ENCODE data around the gene VWDE. TPM values are rescaled to one million over a fixed set of nuclear protein-coding genes. Genes with fewer than 3 reads are reported as not detected.

VWDE gene
- total and polyA plus RNA-seq, 2 of the 13 experiments (the other 11 are each of a cell fraction or from before 2014, with no cell fraction given): 0.12 to 0.27 TPM

DNA sequence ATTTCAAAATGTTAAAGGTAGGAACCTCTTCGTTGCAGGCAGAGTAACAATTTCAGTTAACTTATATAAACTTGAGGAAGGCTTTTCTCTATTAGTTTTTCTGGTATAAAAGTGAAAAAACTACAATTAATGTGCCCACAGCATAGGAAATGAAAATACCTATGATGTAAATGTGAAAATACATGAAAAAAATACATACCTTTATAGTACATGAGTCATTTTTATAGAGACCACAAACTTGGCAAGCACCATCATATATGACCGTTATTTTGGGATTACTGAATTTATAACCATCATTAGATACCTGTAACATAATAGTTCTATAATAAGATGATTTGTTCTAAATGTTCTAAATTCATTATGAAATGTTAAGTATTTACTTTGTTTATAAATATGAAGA, 42.7 kb downstream of the VWDE start (continued):
- TF ChIP-seq, protein P1, sequence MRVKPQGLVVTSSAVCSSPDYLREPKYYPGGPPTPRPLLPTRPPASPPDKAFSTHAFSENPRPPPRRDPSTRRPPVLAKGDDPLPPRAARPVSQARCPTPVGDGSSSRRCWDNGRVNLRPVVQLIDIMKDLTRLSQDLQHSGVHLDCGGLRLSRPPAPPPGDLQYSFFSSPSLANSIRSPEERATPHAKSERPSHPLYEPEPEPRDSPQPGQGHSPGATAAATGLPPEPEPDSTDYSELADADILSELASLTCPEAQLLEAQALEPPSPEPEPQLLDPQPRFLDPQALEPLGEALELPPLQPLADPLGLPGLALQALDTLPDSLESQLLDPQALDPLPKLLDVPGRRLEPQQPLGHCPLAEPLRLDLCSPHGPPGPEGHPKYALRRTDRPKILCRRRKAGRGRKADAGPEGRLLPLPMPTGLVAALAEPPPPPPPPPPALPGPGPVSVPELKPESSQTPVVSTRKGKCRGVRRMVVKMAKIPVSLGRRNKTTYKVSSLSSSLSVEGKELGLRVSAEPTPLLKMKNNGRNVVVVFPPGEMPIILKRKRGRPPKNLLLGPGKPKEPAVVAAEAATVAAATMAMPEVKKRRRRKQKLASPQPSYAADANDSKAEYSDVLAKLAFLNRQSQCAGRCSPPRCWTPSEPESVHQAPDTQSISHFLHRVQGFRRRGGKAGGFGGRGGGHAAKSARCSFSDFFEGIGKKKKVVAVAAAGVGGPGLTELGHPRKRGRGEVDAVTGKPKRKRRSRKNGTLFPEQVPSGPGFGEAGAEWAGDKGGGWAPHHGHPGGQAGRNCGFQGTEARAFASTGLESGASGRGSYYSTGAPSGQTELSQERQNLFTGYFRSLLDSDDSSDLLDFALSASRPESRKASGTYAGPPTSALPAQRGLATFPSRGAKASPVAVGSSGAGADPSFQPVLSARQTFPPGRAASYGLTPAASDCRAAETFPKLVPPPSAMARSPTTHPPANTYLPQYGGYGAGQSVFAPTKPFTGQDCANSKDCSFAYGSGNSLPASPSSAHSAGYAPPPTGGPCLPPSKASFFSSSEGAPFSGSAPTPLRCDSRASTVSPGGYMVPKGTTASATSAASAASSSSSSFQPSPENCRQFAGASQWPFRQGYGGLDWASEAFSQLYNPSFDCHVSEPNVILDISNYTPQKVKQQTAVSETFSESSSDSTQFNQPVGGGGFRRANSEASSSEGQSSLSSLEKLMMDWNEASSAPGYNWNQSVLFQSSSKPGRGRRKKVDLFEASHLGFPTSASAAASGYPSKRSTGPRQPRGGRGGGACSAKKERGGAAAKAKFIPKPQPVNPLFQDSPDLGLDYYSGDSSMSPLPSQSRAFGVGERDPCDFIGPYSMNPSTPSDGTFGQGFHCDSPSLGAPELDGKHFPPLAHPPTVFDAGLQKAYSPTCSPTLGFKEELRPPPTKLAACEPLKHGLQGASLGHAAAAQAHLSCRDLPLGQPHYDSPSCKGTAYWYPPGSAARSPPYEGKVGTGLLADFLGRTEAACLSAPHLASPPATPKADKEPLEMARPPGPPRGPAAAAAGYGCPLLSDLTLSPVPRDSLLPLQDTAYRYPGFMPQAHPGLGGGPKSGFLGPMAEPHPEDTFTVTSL (CRISPR knock-in tag; IDR thresholded peaks at IDR 0.05; ENCODE audit: borderline replicate concordance): no peak
- TF ChIP-seq SPEN (CRISPR knock-in tag; IDR thresholded peaks at IDR 0.05; ENCODE audit: low read depth): no peak
- no peak for TF ChIP-seq ZEB1 (IDR thresholded peaks at IDR 0.05; ENCODE audit: insufficient replicate concordance, low read depth)
- TF ChIP-seq, protein P2, sequence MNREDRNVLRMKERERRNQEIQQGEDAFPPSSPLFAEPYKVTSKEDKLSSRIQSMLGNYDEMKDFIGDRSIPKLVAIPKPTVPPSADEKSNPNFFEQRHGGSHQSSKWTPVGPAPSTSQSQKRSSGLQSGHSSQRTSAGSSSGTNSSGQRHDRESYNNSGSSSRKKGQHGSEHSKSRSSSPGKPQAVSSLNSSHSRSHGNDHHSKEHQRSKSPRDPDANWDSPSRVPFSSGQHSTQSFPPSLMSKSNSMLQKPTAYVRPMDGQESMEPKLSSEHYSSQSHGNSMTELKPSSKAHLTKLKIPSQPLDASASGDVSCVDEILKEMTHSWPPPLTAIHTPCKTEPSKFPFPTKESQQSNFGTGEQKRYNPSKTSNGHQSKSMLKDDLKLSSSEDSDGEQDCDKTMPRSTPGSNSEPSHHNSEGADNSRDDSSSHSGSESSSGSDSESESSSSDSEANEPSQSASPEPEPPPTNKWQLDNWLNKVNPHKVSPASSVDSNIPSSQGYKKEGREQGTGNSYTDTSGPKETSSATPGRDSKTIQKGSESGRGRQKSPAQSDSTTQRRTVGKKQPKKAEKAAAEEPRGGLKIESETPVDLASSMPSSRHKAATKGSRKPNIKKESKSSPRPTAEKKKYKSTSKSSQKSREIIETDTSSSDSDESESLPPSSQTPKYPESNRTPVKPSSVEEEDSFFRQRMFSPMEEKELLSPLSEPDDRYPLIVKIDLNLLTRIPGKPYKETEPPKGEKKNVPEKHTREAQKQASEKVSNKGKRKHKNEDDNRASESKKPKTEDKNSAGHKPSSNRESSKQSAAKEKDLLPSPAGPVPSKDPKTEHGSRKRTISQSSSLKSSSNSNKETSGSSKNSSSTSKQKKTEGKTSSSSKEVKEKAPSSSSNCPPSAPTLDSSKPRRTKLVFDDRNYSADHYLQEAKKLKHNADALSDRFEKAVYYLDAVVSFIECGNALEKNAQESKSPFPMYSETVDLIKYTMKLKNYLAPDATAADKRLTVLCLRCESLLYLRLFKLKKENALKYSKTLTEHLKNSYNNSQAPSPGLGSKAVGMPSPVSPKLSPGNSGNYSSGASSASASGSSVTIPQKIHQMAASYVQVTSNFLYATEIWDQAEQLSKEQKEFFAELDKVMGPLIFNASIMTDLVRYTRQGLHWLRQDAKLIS (CRISPR knock-in tag; IDR thresholded peaks at IDR 0.05): no peak
- no peak for TF ChIP-seq ZNF891 (CRISPR knock-in tag; IDR thresholded peaks at IDR 0.05)

All from HepG2 (cell line).